Lower lobe of right lung (tissue), 2 donors: Measurements from ENCODE around the gene C19orf12. TPM values are rescaled to one million over a fixed set of nuclear protein-coding genes. Genes with fewer than 3 reads are reported as not detected.

Experiments used
- ATAC-seq, 2 donors: fragments of 200-7000 bp; cut with Tn5 transposase; one replicate each; pipeline ENCODE4 v1.9.1; 2020 to 2022; ENCODE audit warnings: mild to moderate bottlenecking in 2 of 2, moderate library complexity in 2 of 2
- DNase-seq: peaks from one replicate; pipeline ENCODE4 v3.0.0-alpha.2; 2020
- H3K27ac ChIP-seq: fragments of 200-600 bp; one replicate; pipeline ENCODE4 v1.8.0; 2022
- H3K27me3 ChIP-seq: fragments of 200-600 bp; one replicate; pipeline ENCODE4 v1.8.0; 2022; ENCODE audit warnings: low read depth
- H3K36me3 ChIP-seq: fragments of 200-600 bp; one replicate; pipeline ENCODE4 v1.8.0; 2022; ENCODE audit warnings: mild to moderate bottlenecking
- H3K4me1 ChIP-seq: fragments of 200-600 bp; one replicate; pipeline ENCODE4 v1.8.0; 2022
- H3K4me3 ChIP-seq: fragments of 200-600 bp; one replicate; pipeline ENCODE4 v1.8.0; 2022; ENCODE audit warnings: mild to moderate bottlenecking
- H3K9me3 ChIP-seq: fragments of 200-600 bp; one replicate; pipeline ENCODE4 v1.8.0; 2022
- CTCF ChIP-seq: fragments of 200-600 bp; IDR thresholded peaks from one replicate; pipeline ENCODE4 v1.8.0; 2022; ENCODE audit warnings: antibody characterized with exemption, mild to moderate bottlenecking
- intact Hi-C: fragments of 100-400 bp; cut with DNase I; formaldehyde crosslinking; loops from one replicate; pipeline ENCODE4 v1.11.0; 2022
- total RNA-seq: library from RNA; stranded (reverse); fragmentation: NEBNext Ultra II Directional; extraction: Animal tissue kit (Norgen Biotek cat#: 25700); gene quantifications from one replicate; pipeline ENCODE4 v1.2.1, GENCODE V29; 2021
- donor health status: DM: no; HTN: yes; CAD: no; lungs with severe emphysema.

Gene C19orf12
- total RNA-seq, 1 donor from 2014 or later: 19.2 TPM

GRCh38 chr19:29655648-29656335 lies 59.3 kb downstream of the C19orf12 start:
- Histone ChIP-seq H3K4me3 (no peak overlapping the region), H3K4me1 (no peaks in the 10 kb centered on the region), H3K27me3 (no peaks in the 10 kb centered on the region), H3K36me3 (no peaks in the 10 kb centered on the region), H3K27ac (no peak overlapping the region), H3K9me3 (no peaks in the 10 kb centered on the region)
- intact Hi-C loops: no loop called here
- DNase-seq: no peak
- no peak for TF ChIP-seq CTCF
- no peak for ATAC-seq

- Histone ChIP-seq H3K27me3 (no peaks in the 10 kb centered on the region), H3K4me1 (no peaks in the 10 kb centered on the region), H3K36me3 (no peaks in the 10 kb centered on the region), H3K27ac (no peak overlapping the region), H3K9me3 (no peaks in the 10 kb centered on the region), H3K4me3 (no peak overlapping the region)
- intact Hi-C loops: no loop called here
- no peak for DNase-seq
- no peak for ATAC-seq
- TF ChIP-seq CTCF: no peak
These were observed 61.7 kb downstream of the C19orf12 start for GRCh38 chr19:29653398-29653797.

GRCh38 chr19:29651622-29652394 lies 63.3 kb downstream of the C19orf12 start:
- no peak for TF ChIP-seq CTCF
- no peak overlapping the region for H3K4me3 ChIP-seq
- no peaks in the 10 kb centered on the region for H3K27me3 ChIP-seq
- no peaks in the 10 kb centered on the region for H3K4me1 ChIP-seq
- no peaks in the 10 kb centered on the region for H3K36me3 ChIP-seq
- intact Hi-C loops: no loop called here
- peak; percentile 15 for DNase-seq
- no peak for ATAC-seq
- H3K27ac ChIP-seq: no peak overlapping the region
- H3K9me3 ChIP-seq: no peaks in the 10 kb centered on the region

GRCh38 chr19:29650772-29651387 lies 64.2 kb downstream of the C19orf12 start:
- no peak for ATAC-seq
- no peaks in the 10 kb centered on the region for H3K27me3 ChIP-seq

More at GRCh38 chr19:29650772-29651387, 64.2 kb downstream of the C19orf12 start:
- H3K4me1 ChIP-seq: peaks cover 8% of the 10 kb centered on the region
- no peak for DNase-seq
- H3K27ac ChIP-seq: no peak overlapping the region
- no peaks in the 10 kb centered on the region for H3K9me3 ChIP-seq
- intact Hi-C loops: no loop called here
- no peak overlapping the region for H3K4me3 ChIP-seq
- no peaks in the 10 kb centered on the region for H3K36me3 ChIP-seq
- TF ChIP-seq CTCF: no peak

Other genes with a start within 250 kb of the C19orf12 start
- not detected for gene VSTM2B, start 189.3 kb downstream of the C19orf12 start, total RNA-seq
- gene POP4, start 109.0 kb downstream of the C19orf12 start, total RNA-seq: 44.4 TPM
- 15.5 TPM for gene PLEKHF1, start 49.8 kb downstream of the C19orf12 start, total RNA-seq
- gene CCNE1, start 96.7 kb upstream of the C19orf12 start, total RNA-seq: 1.0 TPM
- 46.0 TPM for gene URI1, start 227.0 kb upstream of the C19orf12 start, total RNA-seq